H1 (cell line): ENCODE measurements around the gene NEK10. TPM values are rescaled to one million over a fixed set of nuclear protein-coding genes. Genes with fewer than 3 reads are reported as not detected.

Experiments
- CTCF ChIA-PET: fragments of 300-600 bp; sonication (Branson Sonifier 250); formaldehyde crosslinking; loops from one replicate; lab custom pipeline; 2021; ENCODE audit not compliant: partially characterized antibody; lab: Charles Lee
- POLR2A ChIA-PET: fragments of 300-600 bp; sonication (Branson Sonifier 250); formaldehyde crosslinking; loops from one replicate; lab custom pipeline; 2021; ENCODE audit warnings: inconsistent platforms; ENCODE audit not compliant: partially characterized antibody; lab: Charles Lee
- DNase-seq, 2 experiments: peaks; one replicate each; pipeline versions ENCODE4 v3.0.0 to v3.0.0-alpha.2; 2010 to 2022; ENCODE audit warnings: low spot score in 2 of 2, low read depth in 1 of 2, mixed read lengths in 1 of 2
- FAIRE-seq: peaks from 2 replicates; lab custom pipeline; 2011; peaks lifted over from hg19 to GRCh38; lab: Jason Lieb, UNC
- H2AFZ ChIP-seq: 2 replicates; pipeline ENCODE4 v1.8.1; 2012; ENCODE audit warnings: low read length, inconsistent platforms
- H2AK5ac ChIP-seq: 2 replicates; pipeline ENCODE4 v1.6.1; 2013; ENCODE audit warnings: low read depth, low read length
- H2BK120ac ChIP-seq: replicated peaks from 2 replicates; pipeline ENCODE3; 2013; ENCODE audit warnings: low read depth, low read length, inconsistent platforms
- H2BK12ac ChIP-seq: 2 replicates; pipeline ENCODE4 v1.6.1; 2013; ENCODE audit warnings: low read depth, low read length
- H2BK15ac ChIP-seq: 2 replicates; pipeline ENCODE4 v1.6.1; 2013; ENCODE audit warnings: low read length
- H2BK20ac ChIP-seq: 2 replicates; pipeline ENCODE4 v1.6.1; 2013; ENCODE audit warnings: low read length
- H2BK5ac ChIP-seq: 2 replicates; pipeline ENCODE4 v1.6.1; 2013; ENCODE audit warnings: low read depth, low read length
- H3K14ac ChIP-seq: 2 replicates; pipeline ENCODE4 v1.6.1; 2013; ENCODE audit warnings: inconsistent platforms; ENCODE audit not compliant: insufficient read length
- H3K18ac ChIP-seq: 2 replicates; pipeline ENCODE4 v1.6.1; 2013; ENCODE audit warnings: low read length; ENCODE audit errors: extremely low read depth
- H3K23ac ChIP-seq: 2 replicates; pipeline ENCODE4 v1.6.1; 2013; ENCODE audit warnings: inconsistent platforms; ENCODE audit not compliant: insufficient read length
- H3K23me2 ChIP-seq: 2 replicates; pipeline ENCODE4 v1.6.1; 2013; ENCODE audit warnings: low read depth, low read length
- H3K27ac ChIP-seq: 2 replicates; pipeline ENCODE4 v1.6.1; 2011; ENCODE audit warnings: low read depth, low read length, inconsistent platforms
- H3K27me3 ChIP-seq, 4 experiments: replicated peaks in 1 of 4; 1 replicate in 1 of 4; 2 replicates in 3 of 4; pipeline versions ENCODE4 v1.6.1 to v1.8.1; 2011 to 2013; ENCODE audit warnings: low read length in 3 of 4, mild to moderate bottlenecking in 3 of 4, inconsistent platforms in 2 of 4, mixed read lengths in 2 of 4, moderate library complexity in 1 of 4; ENCODE audit not compliant: control insufficient read depth in 3 of 4, insufficient read depth in 3 of 4; ENCODE audit errors: extremely low read depth in 1 of 4
- H3K36me3 ChIP-seq, 4 experiments: 2 replicates each; pipeline versions ENCODE4 v1.6.1 to v1.8.1; 2011 to 2013; ENCODE audit warnings: mild to moderate bottlenecking in 4 of 4, low read length in 3 of 4, moderate library complexity in 2 of 4, control low read depth in 1 of 4, inconsistent platforms in 1 of 4; ENCODE audit not compliant: insufficient read depth in 4 of 4, control insufficient read depth in 2 of 4
- H3K4ac ChIP-seq: replicated peaks from 2 replicates; pipeline ENCODE3; 2013; ENCODE audit warnings: low read length, low read depth, mixed read lengths, inconsistent platforms; ENCODE audit not compliant: insufficient read length
- H3K4me1 ChIP-seq, 4 experiments: replicated peaks in 1 of 4; 1 replicate in 1 of 4; 2 replicates in 3 of 4; pipeline versions ENCODE4 v1.6.1 to v1.8.1; 2011 to 2013; ENCODE audit warnings: low read length in 3 of 4, inconsistent platforms in 2 of 4, mixed read lengths in 1 of 4; ENCODE audit not compliant: insufficient read depth in 4 of 4, control insufficient read depth in 3 of 4
- H3K4me2 ChIP-seq, 2 experiments: 2 replicates each; pipeline versions ENCODE4 v1.6.1 to v1.8.1; 2011 to 2013; ENCODE audit warnings: low read depth in 2 of 2, low read length in 2 of 2, control low read depth in 1 of 2, inconsistent platforms in 1 of 2, mild to moderate bottlenecking in 1 of 2; ENCODE audit not compliant: insufficient read depth in 1 of 2
- H3K4me3 ChIP-seq, 4 experiments: fragments of 200-600, 300-600 bp in 1 of 4; sonication (generic), shearing (Covaris generic), sonication (Bioruptor Twin) in 1 of 4; 2 replicates each; pipeline versions ENCODE4 v1.5.1 to v1.8.1; 2011 to 2016; ENCODE audit warnings: low read length in 4 of 4, low read depth in 3 of 4, control low read depth in 2 of 4, inconsistent platforms in 2 of 4, mild to moderate bottlenecking in 2 of 4, mixed read lengths in 1 of 4, moderate library complexity in 1 of 4; ENCODE audit not compliant: insufficient read depth in 2 of 4; ENCODE audit errors: extremely low read depth in 1 of 4
- H3K56ac ChIP-seq: replicated peaks from 2 replicates; pipeline ENCODE3; 2013; ENCODE audit warnings: low read depth, mild to moderate bottlenecking, mixed read lengths, low read length, inconsistent platforms; ENCODE audit not compliant: insufficient read length
- H3K79me1 ChIP-seq: 2 replicates; pipeline ENCODE4 v1.6.1; 2013; ENCODE audit warnings: low read depth, low read length, control low read depth
- H3K79me2 ChIP-seq, 2 experiments: 2 replicates each; pipeline versions ENCODE4 v1.6.1 to v1.8.1; 2012 to 2013; ENCODE audit warnings: low read length in 2 of 2, mild to moderate bottlenecking in 2 of 2, inconsistent platforms in 1 of 2; ENCODE audit not compliant: insufficient read depth in 2 of 2, control insufficient read depth in 1 of 2
- H3K9ac ChIP-seq, 4 experiments: replicated peaks in 1 of 4; 1 replicate in 1 of 4; 2 replicates in 3 of 4; pipeline versions ENCODE4 v1.6.1 to v1.8.1; 2011 to 2013; ENCODE audit warnings: low read depth in 3 of 4, low read length in 3 of 4, control low read depth in 2 of 4, mild to moderate bottlenecking in 2 of 4, moderate library complexity in 2 of 4, inconsistent platforms in 1 of 4; ENCODE audit errors: extremely low read depth in 1 of 4
- H3K9me3 ChIP-seq, 2 experiments: 2 replicates each; pipeline versions ENCODE4 v1.6.1 to v1.8.1; 2012 to 2013; ENCODE audit warnings: mild to moderate bottlenecking in 2 of 2, moderate library complexity in 2 of 2, control low read depth in 1 of 2, inconsistent platforms in 1 of 2, low read depth in 1 of 2, low read length in 1 of 2, mixed read lengths in 1 of 2; ENCODE audit not compliant: insufficient read depth in 2 of 2
- H4K20me1 ChIP-seq, 2 experiments: replicated peaks in 1 of 2; 2 replicates each; pipeline versions ENCODE3 to v1.8.1; 2011 to 2013; ENCODE audit warnings: inconsistent platforms in 2 of 2, low read length in 2 of 2, mild to moderate bottlenecking in 1 of 2; ENCODE audit not compliant: insufficient read depth in 2 of 2, control insufficient read depth in 1 of 2
- H4K5ac ChIP-seq: 2 replicates; pipeline ENCODE4 v1.6.1; 2013; ENCODE audit warnings: low read length, low read depth, mixed read lengths, inconsistent platforms; ENCODE audit not compliant: insufficient read length
- H4K8ac ChIP-seq: 2 replicates; pipeline ENCODE4 v1.8.0; 2013; ENCODE audit warnings: mild to moderate bottlenecking, moderate library complexity, low read length, inconsistent platforms; ENCODE audit not compliant: insufficient read depth; ENCODE audit errors: extremely low read depth
- H4K91ac ChIP-seq: replicated peaks from 2 replicates; pipeline ENCODE3; 2013; ENCODE audit warnings: low read length, mixed read lengths, inconsistent platforms; ENCODE audit not compliant: insufficient read length
- CHD2 ChIP-seq: IDR thresholded peaks from 2 replicates; pipeline ENCODE4 v1.6.1; 2012; ENCODE audit warnings: low read length, improper control_type of control experiment
- EP300 ChIP-seq, 2 experiments: IDR thresholded peaks; 1 replicate in 1 of 2; 2 replicates in 1 of 2; pipeline ENCODE4 v1.6.1; 2011 to 2012; ENCODE audit warnings: low read depth in 2 of 2, low read length in 2 of 2, mild to moderate bottlenecking in 2 of 2, borderline replicate concordance in 1 of 2, inconsistent platforms in 1 of 2, moderate library complexity in 1 of 2
- JUND ChIP-seq: IDR thresholded peaks from 2 replicates; pipeline ENCODE4 v1.6.1; 2011; ENCODE audit warnings: mild to moderate bottlenecking, improper control_type of control experiment, low read length
- POU5F1 ChIP-seq: IDR thresholded peaks from 2 replicates; pipeline ENCODE4 v1.6.1; 2011; ENCODE audit warnings: low read depth, mild to moderate bottlenecking, low read length, moderate library complexity
- RNF2 ChIP-seq: fragments of 200-900, 300-1000 bp; sonication (generic); IDR thresholded peaks from 2 replicates; pipeline ENCODE4 v1.7.1; 2016; ENCODE audit warnings: borderline replicate concordance, low read depth, mild to moderate bottlenecking, antibody characterized with exemption, low read length; ENCODE audit not compliant: poor library complexity, severe bottlenecking; ENCODE audit errors: missing control alignments
- SP1 ChIP-seq: IDR thresholded peaks from 2 replicates; pipeline ENCODE4 v1.6.1; 2011; ENCODE audit warnings: low read depth, low read length
- TAF1 ChIP-seq: IDR thresholded peaks from 2 replicates; pipeline ENCODE4 v1.6.1; 2011; ENCODE audit warnings: mild to moderate bottlenecking, low read depth, low read length
- ZNF274 ChIP-seq: IDR thresholded peaks from 2 replicates; pipeline ENCODE4 v1.7.0; 2012; ENCODE audit warnings: low read length, borderline replicate concordance; ENCODE audit errors: extremely low read depth
- WGBS, 2 experiments: shearing (Covaris generic) in 1 of 2; methylation state at CpG; one replicate each; pipeline versions ENCODE4 v1.1.6 to v1.1.7; 2013 to 2015; ENCODE audit warnings: low lambda C conversion rate in 2 of 2, mixed read lengths in 2 of 2, inconsistent platforms in 1 of 2, low coverage in 1 of 2, missing lambda C conversion rate in 1 of 2; ENCODE audit not compliant: insufficient replicate concordance in 2 of 2, insufficient coverage in 1 of 2, insufficient read length in 1 of 2; ENCODE audit errors: extremely low coverage in 1 of 2, missing lambda C conversion rate in 1 of 2; 5-methylcytosine and 5-hydroxymethylcytosine counted together
- polyA plus RNA-seq, 7 experiments: library from polyadenylated mRNA; depleted of rRNA in 3 of 7; stranded (reverse) in 5 of 7; unstranded in 2 of 7; fragments of >200 nt in 5 of 7; fragments of 200-250 nt in 2 of 7; gene quantifications; 1 replicate in 5 of 7; 2 replicates in 1 of 7; 4 replicates in 1 of 7; pipeline versions ENCODE4 v1.2.1 to v1.2.3, GENCODE V29; 2011 to 2013; ENCODE audit warnings: missing spikeins in 2 of 7, mixed read lengths in 2 of 7
- total RNA-seq: library from RNA; stranded (reverse); fragmentation: NEBNext Ultra II Directional; extraction: Animal tissue kit (Norgen Biotek cat#: 25700); gene quantifications from 2 replicates; pipeline ENCODE4 v1.2.1, GENCODE V29; 2021

The NEK10 gene
- total and polyA plus RNA-seq, 2 of the 8 experiments (the other 6 are each of a cell fraction or from before 2014, with no cell fraction given): 0.18 to 0.50 TPM

- no peak overlapping the region for H2AK5ac ChIP-seq
- TF ChIP-seq ZNF274: no peak
- no peak for TF ChIP-seq EP300 (IDR thresholded peaks at IDR 0.05; ENCODE audit: borderline replicate concordance in 1 of 2, low read depth in 2 of 2, low read length in 2 of 2)
- TF ChIP-seq CHD2: no peak
- no peak for TF ChIP-seq TAF1
- no peak for TF ChIP-seq SP1
- no peak for TF ChIP-seq POU5F1
- no peak for TF ChIP-seq RNF2
- TF ChIP-seq JUND: no peak
- no peak overlapping the region for H2BK120ac ChIP-seq
- H3K79me2 ChIP-seq: no peaks in the 10 kb centered on the region
- H3K14ac ChIP-seq: no peak overlapping the region
- WGBS, 2 experiments: 58% methylated on average over 2 of the region's 2 CpGs; no CpG with 5 or more reads in 1 of the 2 experiments
- no peak overlapping the region for H2BK20ac ChIP-seq
- H2AFZ ChIP-seq: no peak overlapping the region
- H4K8ac ChIP-seq: no peak overlapping the region
- no peaks in the 10 kb centered on the region for H3K23me2 ChIP-seq
- no peak overlapping the region for H2BK12ac ChIP-seq
- peaks cover 0 to 3% (median 0%) of the 10 kb centered on the region in 4 experiments; a peak in 1 of 7 replicates for H3K4me1 ChIP-seq
- no peaks in the 10 kb centered on the region for H3K36me3 ChIP-seq
- no peaks in the 10 kb centered on the region for H3K27me3 ChIP-seq
- H4K20me1 ChIP-seq: no peaks in the 10 kb centered on the region
- no peak overlapping the region for H2BK15ac ChIP-seq
- no peak for FAIRE-seq
- no peak overlapping the region for H3K4me3 ChIP-seq
- no peak overlapping the region for H3K9ac ChIP-seq
- no peak overlapping the region for H3K23ac ChIP-seq
- H3K4ac ChIP-seq: no peak overlapping the region
- H3K18ac ChIP-seq: no peak overlapping the region
- no peaks in the 10 kb centered on the region for H3K79me1 ChIP-seq
- no peak overlapping the region for H3K4me2 ChIP-seq
- H2BK5ac ChIP-seq: no peak overlapping the region
- no peak overlapping the region for H4K91ac ChIP-seq
- POLR2A ChIA-PET: no interaction called here
- CTCF ChIA-PET: interaction anchor here (0.5 to 1.3 kb wide), 2 partner anchors 127 to 335 kb away, joined by 3 read pairs; no protein-coding TSS in a partner anchor
- no peak overlapping the region for H3K27ac ChIP-seq
- DNase-seq: no peak
- no peak overlapping the region for H4K5ac ChIP-seq
- no peak overlapping the region for H3K56ac ChIP-seq
- H3K9me3 ChIP-seq: no peaks in the 10 kb centered on the region
Measured at GRCh38 chr3:27095553-27096222, 273.5 kb downstream of the NEK10 start.
